GM10847 (cell line): ENCODE data around the gene LRP5.

Source experiments
- POLR2A ChIP-seq: IDR thresholded peaks from 2 replicates; pipeline ENCODE4 v1.6.1; 2011; ENCODE audit not compliant: insufficient read length; ENCODE audit errors: extremely low read depth

Gene LRP5

DNA sequence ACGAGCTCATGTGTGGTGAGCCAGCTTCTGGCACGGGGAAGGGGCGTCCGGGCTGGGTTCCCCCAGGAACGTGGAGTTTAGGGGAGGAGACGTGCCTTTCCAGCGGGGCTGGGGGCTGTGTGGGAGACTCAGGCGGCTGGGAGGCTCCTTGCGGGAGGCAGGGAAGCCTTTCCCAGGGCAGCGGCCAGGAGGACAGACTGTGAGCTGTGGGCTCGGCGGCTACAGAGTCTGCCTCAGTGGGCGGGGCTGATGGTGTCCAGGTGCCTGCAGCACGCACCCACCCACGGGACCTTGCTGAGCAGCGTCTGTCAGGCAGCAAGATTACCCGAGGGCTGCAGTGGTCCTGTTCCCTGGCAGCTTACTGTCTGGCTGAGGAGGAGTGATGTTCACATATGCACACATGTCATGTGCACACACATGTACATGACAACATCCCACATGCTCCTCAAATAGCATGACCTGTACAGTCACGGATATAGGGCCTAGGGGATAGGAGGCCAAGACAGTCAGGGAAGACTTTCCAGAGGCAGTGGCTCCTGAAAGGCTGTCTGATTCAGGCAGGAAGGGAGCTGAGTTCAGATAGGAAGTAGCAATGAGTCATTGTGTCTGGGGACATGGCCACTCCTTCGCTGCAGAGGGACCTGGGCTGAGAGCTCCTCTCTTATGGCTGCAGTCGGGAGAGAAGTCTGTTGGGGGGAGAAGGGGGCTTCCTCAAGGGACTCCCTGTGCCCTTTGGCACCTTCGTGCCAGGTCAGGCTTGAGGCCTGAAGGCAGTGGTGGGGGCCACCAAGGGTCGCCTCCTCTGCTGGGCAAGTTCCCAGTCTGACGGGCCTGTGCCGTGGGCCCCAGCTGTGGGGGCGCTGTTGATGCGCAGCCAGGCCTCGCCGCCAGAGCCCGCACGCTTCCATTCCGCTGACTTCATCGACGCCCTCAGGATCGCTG is 124.9 kb downstream of the LRP5 start:
- no peak for TF ChIP-seq POLR2A

- no peak for TF ChIP-seq POLR2A
Observed at GRCh38 chr11:68437927-68438657, 125.7 kb downstream of the LRP5 start.

- TF ChIP-seq POLR2A: no peak
Observed at GRCh38 chr11:68438658-68439259, 126.4 kb downstream of the LRP5 start.

GRCh38 chr11:68439355-68440065 is 127.1 kb downstream of the LRP5 start:
- no peak for TF ChIP-seq POLR2A

GRCh38 chr11:68440224-68440623 is 127.8 kb downstream of the LRP5 start:
- TF ChIP-seq POLR2A: no peak

DNA sequence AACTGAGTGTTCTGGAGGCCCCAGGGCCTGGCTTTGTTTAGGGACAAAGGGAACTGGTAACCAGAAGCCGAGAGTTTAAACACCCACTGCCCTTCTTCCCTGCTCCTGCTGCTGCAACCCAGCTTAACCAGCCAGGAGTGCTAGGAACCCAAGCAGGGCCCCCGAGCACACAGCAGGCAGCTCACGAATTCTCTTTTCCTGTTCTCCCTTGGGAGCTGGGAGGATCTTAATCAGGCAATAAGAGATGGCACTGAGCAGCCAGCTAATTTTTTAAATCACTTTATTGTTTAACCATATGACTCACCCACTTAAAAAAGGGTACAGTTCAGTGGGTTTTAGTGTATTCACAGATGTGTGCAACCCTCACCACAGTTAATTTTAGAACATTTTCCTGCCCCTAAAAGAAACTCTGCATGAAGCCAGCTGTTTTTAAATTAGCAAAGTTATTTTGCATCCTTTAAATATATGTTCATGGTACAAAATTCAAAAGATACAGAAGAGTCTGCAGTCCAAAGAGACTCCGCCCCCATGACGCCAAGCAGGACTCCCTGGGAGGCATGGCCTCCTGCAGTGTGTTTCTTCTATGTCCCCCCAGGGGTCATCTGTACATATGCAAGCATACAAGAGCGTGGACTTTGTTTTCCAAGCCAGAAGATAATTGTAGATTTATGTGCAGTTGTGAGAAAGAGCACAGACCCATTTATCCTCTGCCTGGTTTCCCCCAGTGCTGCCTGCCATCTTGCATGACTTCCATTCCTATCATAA is 129.3 kb downstream of the LRP5 start:
- TF ChIP-seq POLR2A: no peak

- no peak for TF ChIP-seq POLR2A
Observed at GRCh38 chr11:68442433-68442832, 130.0 kb downstream of the LRP5 start.

GRCh38 chr11:68444566-68444965 is 132.2 kb downstream of the LRP5 start:
- TF ChIP-seq POLR2A: no peak

DNA sequence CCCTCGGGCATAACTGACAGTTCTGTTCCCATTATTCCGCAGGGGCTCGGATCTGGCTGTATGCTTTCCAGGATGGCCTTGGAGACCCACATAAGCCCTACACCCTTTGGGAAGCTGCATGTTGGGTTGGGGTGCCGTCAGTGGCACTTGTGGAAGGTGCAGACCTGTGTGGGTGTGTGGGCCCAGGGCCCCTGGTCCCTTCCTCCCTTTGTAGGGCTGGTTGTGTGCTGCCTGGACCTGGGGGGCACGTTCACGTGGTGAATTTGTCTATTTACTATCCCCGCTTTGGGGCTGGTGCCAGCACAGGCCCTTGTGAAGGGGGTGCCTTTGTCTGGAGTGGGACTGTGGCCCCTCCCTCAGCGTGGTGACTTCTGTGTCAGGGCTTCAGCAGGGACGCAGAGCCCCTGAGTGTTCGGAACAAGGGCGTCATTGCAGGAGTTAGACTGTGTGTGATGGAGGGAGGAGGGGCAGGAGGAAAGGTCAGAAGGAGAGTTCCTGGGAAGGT is 133.2 kb downstream of the LRP5 start:
- TF ChIP-seq POLR2A: no peak

DNA sequence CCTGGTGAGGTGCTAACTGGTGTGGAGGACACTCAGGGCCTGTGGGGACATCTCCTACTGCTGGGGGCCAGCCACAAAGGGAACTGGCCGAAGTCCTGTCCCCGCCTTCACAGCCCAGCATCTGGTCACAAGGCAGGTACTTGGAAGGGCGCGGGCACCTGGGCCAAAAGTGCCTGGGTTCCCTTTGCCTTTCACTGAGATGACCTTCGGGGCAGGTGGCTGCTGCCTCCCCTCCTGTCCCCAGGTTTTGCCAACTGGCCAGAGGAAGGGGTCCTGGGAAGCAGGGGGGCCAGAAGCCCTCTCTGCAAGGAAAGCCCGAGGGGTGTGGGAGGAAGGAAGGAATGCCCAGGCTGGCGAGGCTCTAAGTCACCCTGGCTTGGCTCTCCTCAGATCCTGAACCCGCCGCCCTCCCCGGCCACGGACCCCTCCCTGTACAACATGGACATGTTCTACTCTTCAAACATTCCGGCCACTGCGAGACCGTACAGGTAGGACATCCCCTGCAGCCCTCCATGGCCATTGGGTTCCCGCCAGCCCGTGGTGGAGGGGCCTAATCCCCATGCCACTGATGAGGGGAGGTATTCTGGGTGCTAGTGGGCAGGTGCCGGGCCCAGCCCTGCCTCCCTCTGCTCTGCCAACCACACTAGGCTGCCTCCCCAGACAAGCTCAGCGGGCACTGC is 133.8 kb downstream of the LRP5 start:
- no peak for TF ChIP-seq POLR2A

- TF ChIP-seq POLR2A: no peak
Observed at GRCh38 chr11:68447015-68447801, 134.8 kb downstream of the LRP5 start.

- TF ChIP-seq POLR2A: no peak
Observed at GRCh38 chr11:68448604-68449011, 136.2 kb downstream of the LRP5 start.

DNA sequence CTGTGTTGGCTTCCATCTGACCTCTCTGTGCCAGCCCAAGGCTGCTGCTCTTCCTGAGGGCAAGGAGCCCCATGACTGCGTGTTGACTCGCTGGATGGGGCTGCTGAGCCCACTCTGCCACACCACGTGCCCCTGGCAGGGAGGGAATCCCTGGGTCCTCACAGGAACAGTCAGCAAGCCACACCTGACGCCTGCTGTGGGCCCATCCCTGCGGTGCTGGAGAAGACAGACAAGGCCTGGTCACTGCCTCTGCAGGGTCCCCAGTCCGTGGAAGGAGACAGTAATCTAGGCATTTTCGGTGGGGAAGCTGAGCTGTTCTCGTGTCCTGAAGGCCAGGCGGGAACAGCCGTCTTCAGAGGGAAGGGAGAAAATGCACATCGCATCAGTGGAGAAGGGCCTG is 137.6 kb downstream of the LRP5 start:
- no peak for TF ChIP-seq POLR2A
